NCI-H345 treated with DMSO at 0.1 percent for 48 hours (cell line): Measurements from ENCODE around the gene ASCC1.
A peak's percentile ranks its signal among the peaks of the same experiment; 100 is the strongest.
"Not testable (repeated sequence)": the region's sequence is repeated elsewhere in the genome, so short reads cannot be mapped to it uniquely, and the experiment has no call there.

Source experiments
- DNase-seq: peaks from one replicate; lab custom pipeline; 2025; ENCODE audit not compliant: unreplicated experiment; lab: John Stamatoyannopoulos, UW

Gene ASCC1

GRCh38 chr10:72248468-72249151 lies 32.5 kb upstream of the ASCC1 start:
- DNase-seq: no peak

- no peak for DNase-seq
Measured at GRCh38 chr10:72245949-72246525, 30.0 kb upstream of the ASCC1 start.

GRCh38 chr10:72244573-72245038 lies 28.5 kb upstream of the ASCC1 start:
- DNase-seq: no peak

- DNase-seq: no peak
Measured at GRCh38 chr10:72243822-72244437, 27.9 kb upstream of the ASCC1 start.

- DNase-seq: no peak
Measured at GRCh38 chr10:72242675-72243074, 26.6 kb upstream of the ASCC1 start.

- no peak for DNase-seq
Measured at GRCh38 chr10:72241691-72242252, 25.7 kb upstream of the ASCC1 start.

- DNase-seq: no peak
Measured at GRCh38 chr10:72240371-72240770, 24.3 kb upstream of the ASCC1 start.

GRCh38 chr10:72239409-72239808 lies 23.3 kb upstream of the ASCC1 start:
- DNase-seq: no peak

GRCh38 chr10:72238392-72239175 lies 22.5 kb upstream of the ASCC1 start:
- DNase-seq: no peak

GRCh38 chr10:72235544-72236279 lies 19.6 kb upstream of the ASCC1 start:
- no peak for DNase-seq

GRCh38 chr10:72234560-72235095 lies 18.6 kb upstream of the ASCC1 start:
- no peak for DNase-seq

- no peak for DNase-seq
Measured at GRCh38 chr10:72233621-72234020, 17.5 kb upstream of the ASCC1 start.

GRCh38 chr10:72229261-72230251 lies 13.5 kb upstream of the ASCC1 start:
- DNase-seq: peak; percentile 74

- DNase-seq: peak; percentile 56
Measured at GRCh38 chr10:72228318-72228751, 12.3 kb upstream of the ASCC1 start.

- no peak for DNase-seq
Measured at GRCh38 chr10:72227826-72228225, 11.8 kb upstream of the ASCC1 start.

- DNase-seq: no peak
Measured at GRCh38 chr10:72226418-72227027, 10.4 kb upstream of the ASCC1 start.

GRCh38 chr10:72224191-72224590 lies 8.1 kb upstream of the ASCC1 start:
- not testable (repeated sequence) for DNase-seq

- DNase-seq: no peak
Measured at GRCh38 chr10:72223743-72224101, 7.6 kb upstream of the ASCC1 start.

- no peak for DNase-seq
Measured at GRCh38 chr10:72221278-72221677, 5.2 kb upstream of the ASCC1 start.
